ENCODE data around the gene GKAP1.

GKAP1 gene

DNA sequence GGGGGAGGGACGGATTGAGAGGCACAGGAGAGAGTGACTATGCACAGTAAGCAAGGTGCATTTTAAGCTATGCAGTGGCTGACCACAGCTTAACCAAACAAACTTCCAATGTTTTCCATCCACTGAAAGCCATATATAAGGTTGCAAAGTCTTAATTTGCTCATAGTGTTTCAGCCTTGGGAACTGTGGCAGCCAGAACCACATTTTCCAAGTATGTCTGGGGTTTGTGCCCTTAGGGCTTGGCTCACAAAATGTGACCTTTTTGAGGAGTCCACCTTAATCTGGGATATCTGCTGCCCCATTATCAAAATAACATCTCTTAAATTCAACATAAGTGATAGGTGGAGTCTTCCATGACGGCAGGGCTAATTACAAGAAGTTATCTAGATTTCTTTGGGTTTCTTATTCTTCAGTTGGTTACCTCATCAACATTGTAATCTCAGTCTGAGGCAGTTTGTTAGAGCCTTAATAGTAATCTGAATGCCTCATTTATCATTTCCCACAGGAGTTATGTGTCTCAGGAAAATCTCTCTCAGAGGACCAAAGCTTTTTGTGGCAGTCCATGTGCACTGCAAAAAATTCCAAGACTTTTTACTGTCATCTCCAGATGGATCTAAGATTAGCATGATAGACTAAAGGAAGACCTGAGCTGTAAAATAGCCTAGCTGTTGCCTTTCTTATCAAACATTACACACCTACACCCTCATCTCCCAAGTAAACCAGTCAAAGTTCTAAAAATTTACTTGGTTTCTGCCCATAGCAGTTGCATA, 94.7 kb downstream of the GKAP1 start:
- TF ChIP-seq, protein P1, sequence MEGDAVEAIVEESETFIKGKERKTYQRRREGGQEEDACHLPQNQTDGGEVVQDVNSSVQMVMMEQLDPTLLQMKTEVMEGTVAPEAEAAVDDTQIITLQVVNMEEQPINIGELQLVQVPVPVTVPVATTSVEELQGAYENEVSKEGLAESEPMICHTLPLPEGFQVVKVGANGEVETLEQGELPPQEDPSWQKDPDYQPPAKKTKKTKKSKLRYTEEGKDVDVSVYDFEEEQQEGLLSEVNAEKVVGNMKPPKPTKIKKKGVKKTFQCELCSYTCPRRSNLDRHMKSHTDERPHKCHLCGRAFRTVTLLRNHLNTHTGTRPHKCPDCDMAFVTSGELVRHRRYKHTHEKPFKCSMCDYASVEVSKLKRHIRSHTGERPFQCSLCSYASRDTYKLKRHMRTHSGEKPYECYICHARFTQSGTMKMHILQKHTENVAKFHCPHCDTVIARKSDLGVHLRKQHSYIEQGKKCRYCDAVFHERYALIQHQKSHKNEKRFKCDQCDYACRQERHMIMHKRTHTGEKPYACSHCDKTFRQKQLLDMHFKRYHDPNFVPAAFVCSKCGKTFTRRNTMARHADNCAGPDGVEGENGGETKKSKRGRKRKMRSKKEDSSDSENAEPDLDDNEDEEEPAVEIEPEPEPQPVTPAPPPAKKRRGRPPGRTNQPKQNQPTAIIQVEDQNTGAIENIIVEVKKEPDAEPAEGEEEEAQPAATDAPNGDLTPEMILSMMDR (conservative IDR thresholded peaks at IDR 0.05; ENCODE audit: low read depth), result no peak
- POLR2A ChIA-PET (ENCODE audit: low non-redundant PET), result no interaction called here
- no peak for DNase-seq (ENCODE audit: low spot score)
- H3K27ac ChIP-seq, result no peak overlapping the region
- CTCF ChIA-PET, result interaction anchor here (0.6 to 0.7 kb wide), 2 partner anchors 102 to 752 kb away, joined by 3 to 4 read pairs; no protein-coding TSS in a partner anchor

DNA sequence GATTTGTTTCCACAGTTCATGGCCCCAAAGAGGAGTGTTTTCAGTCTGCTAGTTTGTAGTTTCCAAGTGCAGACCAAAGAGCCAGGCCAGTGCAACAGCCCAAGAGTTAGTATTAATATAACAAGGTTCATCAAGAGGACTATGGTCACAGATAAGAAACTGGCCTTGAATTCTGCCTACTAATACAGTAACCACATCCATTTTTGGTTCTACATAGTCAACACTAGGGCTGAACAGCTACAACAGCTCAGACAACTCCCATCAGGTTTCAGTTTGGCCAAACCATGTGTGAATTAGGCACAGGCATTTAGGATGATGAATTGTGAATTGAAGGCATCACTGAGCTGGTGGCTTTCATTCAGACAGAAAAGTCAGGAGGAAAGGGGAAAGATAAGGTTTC, 96.1 kb downstream of the GKAP1 start:
- ChIA-PET POLR2A (ENCODE audit: low non-redundant PET) (no interaction called here), CTCF (interaction anchor here (0.8 kb wide), 1 partner anchor 12 kb away, joined by 3 read pairs; no protein-coding TSS in a partner anchor)
- DNase-seq (ENCODE audit: low spot score), result no peak
- no peak overlapping the region for H3K27ac ChIP-seq
- TF ChIP-seq, protein P1 (conservative IDR thresholded peaks at IDR 0.05; ENCODE audit: low read depth), result no peak

DNA sequence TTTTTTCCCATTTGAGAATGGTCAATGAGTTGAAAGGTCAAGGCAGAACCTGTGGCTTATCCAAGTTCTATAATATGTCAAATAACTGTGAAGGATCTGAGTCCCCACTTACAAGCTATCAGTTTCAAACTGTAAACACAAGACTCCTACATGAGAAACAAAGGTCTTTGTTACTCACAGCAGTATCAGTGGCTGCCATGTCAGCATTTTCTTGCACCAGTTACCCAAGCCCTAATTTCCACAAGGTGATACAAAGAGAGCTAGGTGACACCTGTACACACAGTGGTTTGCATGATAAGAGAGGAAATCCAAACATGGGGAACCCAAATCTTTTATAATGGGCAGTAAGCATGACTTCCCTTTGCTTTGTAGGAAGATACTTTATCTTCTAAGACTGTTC, 101.8 kb downstream of the GKAP1 start:
- CTCF ChIA-PET, result interaction anchor here (0.6 to 0.9 kb wide), 3 partner anchors 8 to 710 kb away, joined by 3 to 4 read pairs (median 3); no protein-coding TSS in a partner anchor
- H3K27ac ChIP-seq, result no peak overlapping the region
- TF ChIP-seq, protein P1 (conservative IDR thresholded peaks at IDR 0.05; ENCODE audit: low read depth), result no peak
- DNase-seq (ENCODE audit: low spot score), result no peak
- POLR2A ChIA-PET (ENCODE audit: low non-redundant PET), result no interaction called here

DNA sequence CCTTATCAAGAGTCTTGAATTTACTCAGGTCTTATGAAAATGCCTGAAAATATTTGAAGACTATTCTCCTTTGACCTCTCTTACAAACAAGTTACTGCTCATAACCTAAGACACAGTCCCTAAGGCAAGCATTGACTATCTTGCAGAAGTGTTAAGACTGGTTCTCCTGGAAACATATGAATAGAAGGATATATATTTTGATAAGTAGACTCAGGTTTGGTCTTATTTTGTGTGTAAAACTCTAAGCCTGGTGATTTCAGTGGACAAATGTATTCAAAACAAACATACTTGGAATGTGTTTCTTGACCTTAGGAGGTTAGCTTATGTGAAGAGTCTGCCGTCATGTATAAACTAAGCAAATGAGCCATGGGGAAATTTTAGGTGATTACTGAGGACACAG, 102.3 kb downstream of the GKAP1 start:
- no peak for DNase-seq (ENCODE audit: low spot score)
- TF ChIP-seq, protein P1 (conservative IDR thresholded peaks at IDR 0.05; ENCODE audit: low read depth), result no peak
- ChIA-PET POLR2A (ENCODE audit: low non-redundant PET) (no interaction called here), CTCF (interaction anchor here (0.6 to 0.9 kb wide), 3 partner anchors 9 to 1940 kb away, joined by 3 to 4 read pairs (median 4); no protein-coding TSS in a partner anchor)
- no peak overlapping the region for H3K27ac ChIP-seq

DNA sequence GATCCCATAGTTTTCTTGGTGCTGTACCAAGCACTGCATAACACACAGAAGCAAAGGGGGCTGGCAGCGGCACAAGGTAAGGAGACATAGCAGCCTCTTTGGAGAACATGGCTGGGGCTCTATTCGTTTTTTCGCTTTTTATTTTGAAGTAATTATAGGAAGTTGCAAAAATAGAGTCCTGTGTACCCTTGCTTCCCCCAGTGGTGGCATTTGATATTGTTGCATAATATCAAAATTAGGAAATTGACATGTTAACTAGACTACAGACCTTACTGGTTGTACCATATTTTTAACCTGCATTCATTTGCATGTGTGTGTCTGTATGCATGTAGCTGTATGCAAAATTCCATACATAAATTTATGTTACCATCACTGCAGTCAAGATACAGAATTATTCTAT, 103.2 kb downstream of the GKAP1 start:
- POLR2A ChIA-PET (ENCODE audit: low non-redundant PET), result no interaction called here
- CTCF ChIA-PET, result no interaction called here
- H3K27ac ChIP-seq, result no peak overlapping the region
- TF ChIP-seq, protein P1 (conservative IDR thresholded peaks at IDR 0.05; ENCODE audit: low read depth), result peak; percentile 25; the same call in 1 of the 2 replicates
- no peak for DNase-seq (ENCODE audit: low spot score)

DNA sequence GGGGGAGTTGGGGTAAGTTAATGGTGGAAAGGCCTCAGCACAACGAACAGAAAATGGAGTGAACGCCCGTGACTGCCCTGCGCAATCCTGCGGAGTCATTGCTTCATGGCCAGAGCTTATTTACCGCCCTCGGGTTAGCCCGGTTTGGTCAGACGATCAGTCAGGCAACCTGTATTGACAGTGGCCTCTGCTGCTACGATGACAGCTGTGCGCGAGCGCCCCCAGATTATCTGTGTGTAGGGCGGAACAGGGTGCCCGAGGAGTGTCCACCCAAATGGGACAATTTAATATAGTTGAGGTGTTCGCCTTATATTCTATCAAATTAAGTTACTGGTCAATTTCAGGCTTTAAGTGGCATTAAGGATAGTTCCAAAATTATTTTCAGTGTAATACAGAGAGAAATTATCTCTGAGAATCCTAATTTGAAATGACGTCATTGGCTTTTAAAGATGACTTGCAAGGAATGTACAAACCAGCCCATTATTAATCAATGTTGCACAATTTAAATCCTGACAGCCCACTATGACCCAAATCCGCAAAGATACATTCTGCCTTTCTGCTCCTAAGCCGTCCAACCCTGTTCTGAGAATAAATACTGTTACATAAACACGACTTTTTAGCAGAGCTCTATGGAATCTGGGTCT, 108.9 kb downstream of the GKAP1 start:
- ChIA-PET POLR2A (ENCODE audit: low non-redundant PET) (no interaction called here), CTCF (interaction anchor here (0.5 to 1.2 kb wide), 9 partner anchors 13 to 114 kb away, joined by 3 to 6 read pairs (median 4); no protein-coding TSS in a partner anchor)
- DNase-seq (ENCODE audit: low spot score), result peak; percentile 69
- H3K27ac ChIP-seq, result peak overlapping the region; percentile 97
- TF ChIP-seq, protein P1 (conservative IDR thresholded peaks at IDR 0.05; ENCODE audit: low read depth), result peak; percentile 53
